ENCODE results near the gene STON1. TPM values are rescaled to one million over a fixed set of nuclear protein-coding genes. Genes with fewer than 3 reads are reported as not detected.
A peak's percentile ranks its signal among the peaks of the same experiment; 100 is the strongest.

Gene STON1
- total and polyA plus RNA-seq, 2 of the 4 experiments (the other 2 are of a cell fraction), result 4.0 to 5.7 TPM

DNA sequence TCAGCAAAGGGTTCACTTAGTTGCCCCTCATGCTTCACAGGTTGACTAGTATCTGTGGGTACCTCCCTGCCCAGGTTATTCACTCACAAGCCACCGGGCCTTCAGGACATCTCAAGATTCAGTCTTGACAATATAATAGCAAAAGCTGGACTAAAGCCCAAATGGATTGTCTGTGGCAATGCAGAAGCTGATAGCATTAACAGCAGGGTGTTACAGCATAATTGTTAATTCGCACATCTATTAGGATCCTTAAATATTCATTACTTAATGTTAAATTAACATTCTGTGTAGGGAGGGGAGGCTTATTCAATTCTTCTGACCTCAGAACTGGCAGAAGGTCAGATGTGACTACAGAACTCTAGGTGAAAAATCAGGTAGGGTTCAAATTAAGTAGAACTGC, 67.5 kb downstream of the STON1 start:
- Histone ChIP-seq H3K27me3 (ENCODE audit: control insufficient read depth, insufficient read depth, low read length) (no peaks in the 10 kb centered on the region), H3K56ac (ENCODE audit: extremely low read depth, insufficient read depth, low read length) (no peak overlapping the region)
- no peak for TF ChIP-seq NFE2L2 (IDR thresholded peaks at IDR 0.05; ENCODE audit: low read depth, low read length)
- TF ChIP-seq CEBPB (IDR thresholded peaks at IDR 0.05; ENCODE audit: low read depth, low read length), result no peak
- TF ChIP-seq RAD21 (IDR thresholded peaks at IDR 0.05; ENCODE audit: low read length), result no peak
- TF ChIP-seq CHD1 (IDR thresholded peaks at IDR 0.05; ENCODE audit: low read depth, low read length), result no peak
- TF ChIP-seq FOS (IDR thresholded peaks at IDR 0.05; ENCODE audit: low read depth, low read length), result no peak
- TF ChIP-seq POLR2A (IDR thresholded peaks at IDR 0.05; ENCODE audit: low read depth, low read length), result no peak
- no peak for TF ChIP-seq MAZ (IDR thresholded peaks at IDR 0.05; ENCODE audit: borderline replicate concordance, low read depth, low read length)
- no peak for TF ChIP-seq USF2 (IDR thresholded peaks at IDR 0.05; ENCODE audit: low read depth, low read length)
- TF ChIP-seq BHLHE40 (IDR thresholded peaks at IDR 0.05; ENCODE audit: low read depth, low read length), result no peak
- no peak for TF ChIP-seq MXI1 (IDR thresholded peaks at IDR 0.05; ENCODE audit: borderline replicate concordance, low read depth, low read length)
- no peak for TF ChIP-seq RCOR1 (IDR thresholded peaks at IDR 0.05; ENCODE audit: insufficient replicate concordance, low read length)
- TF ChIP-seq, protein P1, sequence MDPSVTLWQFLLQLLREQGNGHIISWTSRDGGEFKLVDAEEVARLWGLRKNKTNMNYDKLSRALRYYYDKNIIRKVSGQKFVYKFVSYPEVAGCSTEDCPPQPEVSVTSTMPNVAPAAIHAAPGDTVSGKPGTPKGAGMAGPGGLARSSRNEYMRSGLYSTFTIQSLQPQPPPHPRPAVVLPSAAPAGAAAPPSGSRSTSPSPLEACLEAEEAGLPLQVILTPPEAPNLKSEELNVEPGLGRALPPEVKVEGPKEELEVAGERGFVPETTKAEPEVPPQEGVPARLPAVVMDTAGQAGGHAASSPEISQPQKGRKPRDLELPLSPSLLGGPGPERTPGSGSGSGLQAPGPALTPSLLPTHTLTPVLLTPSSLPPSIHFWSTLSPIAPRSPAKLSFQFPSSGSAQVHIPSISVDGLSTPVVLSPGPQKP (IDR thresholded peaks at IDR 0.05; ENCODE audit: borderline replicate concordance, low read depth, low read length), result no peak
- TF ChIP-seq CTCF (conservative IDR thresholded peaks at IDR 0.05; ENCODE audit: low read depth, low read length), result no peak
- TF ChIP-seq MAFK (IDR thresholded peaks at IDR 0.05; ENCODE audit: low read depth, low read length), result no peak
- no peak for TF ChIP-seq RFX5 (IDR thresholded peaks at IDR 0.05; ENCODE audit: low read depth, low read length)
- no peak for TF ChIP-seq SMC3 (IDR thresholded peaks at IDR 0.05; ENCODE audit: low read depth, low read length)

More for the DNA sequence above, 67.5 kb downstream of the STON1 start:
- Histone ChIP-seq H2BK120ac (ENCODE audit: low read depth, low read length) (no peak overlapping the region), H2BK15ac (ENCODE audit: low read depth, low read length) (no peak overlapping the region), H2AK5ac (ENCODE audit: low read depth, low read length) (no peak overlapping the region), H3K4me1 (ENCODE audit: control insufficient read depth, insufficient read depth, low read length) (peaks cover 7% of the 10 kb centered on the region), H2BK20ac (ENCODE audit: low read depth, low read length) (no peak overlapping the region), H3K18ac (ENCODE audit: low read depth, low read length) (no peak overlapping the region), H2AK9ac (replicated peaks; ENCODE audit: low read depth, low read length, poor library complexity) (no peak overlapping the region), H3K23ac (ENCODE audit: low read depth, low read length) (no peak overlapping the region), H3K9ac (ENCODE audit: low read depth, low read length) (no peak overlapping the region), H2BK5ac (ENCODE audit: low read depth, low read length, poor library complexity, severe bottlenecking) (no peak overlapping the region), H3K27ac (ENCODE audit: insufficient read depth, low read length) (no peak overlapping the region), H3K14ac (replicated peaks; ENCODE audit: low read depth, low read length) (no peak overlapping the region), H3K79me1 (ENCODE audit: low read depth in 1 of 2, low read length in 2 of 2) (no peaks in the 10 kb centered on the region), H4K5ac (ENCODE audit: low read depth, low read length) (no peak overlapping the region), H4K91ac (ENCODE audit: insufficient read depth, low read depth, low read length) (no peak overlapping the region), H4K20me1 (ENCODE audit: insufficient read depth, low read length) (no peaks in the 10 kb centered on the region), H2AFZ (replicated peaks; ENCODE audit: low read length, poor library complexity) (no peak overlapping the region), H3K36me3 (ENCODE audit: control insufficient read depth, insufficient read depth, low read length) (peaks cover 5% of the 10 kb centered on the region; the same call in 1 of the 2 replicates), H3K4ac (ENCODE audit: low read depth, low read length) (no peak overlapping the region), H4K8ac (ENCODE audit: low read depth in 2 of 2, low read length in 2 of 2) (no peak overlapping the region), H3K4me2 (ENCODE audit: low read depth, low read length) (no peak overlapping the region), H3K4me3 (ENCODE audit: insufficient read depth, low read depth, low read length) (no peak overlapping the region), H3K9me1 (ENCODE audit: insufficient read depth, low read length) (no peaks in the 10 kb centered on the region), H3K9me3 (ENCODE audit: control insufficient read depth, insufficient read depth, low read length) (no peaks in the 10 kb centered on the region)
- dilution Hi-C loops (cut with HindIII; ENCODE audit: low sequenced_read_pairs, unreplicated experiment) (no loop called here), in situ Hi-C loops (cut with MboI; ENCODE audit: low sequenced_read_pairs) (no loop called here), intact Hi-C loops (cut with micrococcal nuclease) (no loop called here)
- CTCF ChIA-PET, result no interaction called here
- POLR2A ChIA-PET (ENCODE audit: unreplicated experiment), result no interaction called here
- no peak for DNase-seq
- WGBS, 2 experiments (ENCODE audit: extremely low coverage in 2 of 2, insufficient read length in 1 of 2), result no CpG with 5 or more reads among the region's 2 CpGs
- BruUV-seq (replicated peaks), result TSS peak; percentile 46
- no peak for ATAC-seq (ENCODE audit: low read depth)
